Spleen (tissue), 7 donors: ENCODE data around the gene SCN10A.

Experiments used
- POLR2AphosphoS5 ChIP-seq, 3 donors: sonication (generic); formaldehyde crosslinking; IDR thresholded peaks; one replicate each; pipeline ENCODE4 v1.5.1; 2017; ENCODE audit warnings: antibody characterized with exemption in 3 of 3
- TF ChIP-seq, protein P1 (sequence below), 11 experiments: fragments of 200-600 bp in 7 of 11; fragments of 450-650 bp in 4 of 11; sonication (generic) in 4 of 11; IDR thresholded peaks in 8 of 11; conservative IDR thresholded peaks in 3 of 11; 1 replicate in 7 of 11; 2 replicates in 4 of 11; pipeline versions ENCODE4 v1.4.0 to v1.8.0; 2016 to 2021; ENCODE audit warnings: antibody characterized with exemption in 11 of 11, inconsistent platforms in 4 of 11, mild to moderate bottlenecking in 1 of 11
- donor health status: DM: no; HTN: no; CAD: no; lungs with moderate emphysema.
- donor health status: DM: no; HTN: no; CAD: no.
- donor health status: DM: no; HTN: no; CAD: no.

DNA sequence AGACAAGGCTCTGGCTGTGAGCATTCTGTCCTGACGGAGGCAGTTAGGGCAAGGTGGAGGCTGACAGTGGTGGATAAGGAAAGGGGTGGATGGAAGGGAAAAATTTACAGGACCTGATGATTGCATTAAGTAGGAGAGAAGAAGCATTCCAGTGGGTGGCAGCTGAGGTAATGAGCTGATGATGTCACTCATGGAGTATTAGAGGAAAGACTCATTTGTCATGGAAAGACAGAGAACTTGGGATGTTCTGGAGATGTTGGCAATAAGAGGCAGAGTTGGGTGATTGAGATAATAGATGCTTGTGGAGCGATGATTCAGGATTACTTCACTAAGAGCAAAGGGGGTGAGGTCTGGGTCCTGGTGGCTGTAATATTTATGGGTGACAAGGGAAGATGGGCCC, 102.9 kb downstream of the SCN10A start:
- no peak for TF ChIP-seq POLR2AphosphoS5 (IDR thresholded peaks at IDR 0.05)
- TF ChIP-seq, protein P1, sequence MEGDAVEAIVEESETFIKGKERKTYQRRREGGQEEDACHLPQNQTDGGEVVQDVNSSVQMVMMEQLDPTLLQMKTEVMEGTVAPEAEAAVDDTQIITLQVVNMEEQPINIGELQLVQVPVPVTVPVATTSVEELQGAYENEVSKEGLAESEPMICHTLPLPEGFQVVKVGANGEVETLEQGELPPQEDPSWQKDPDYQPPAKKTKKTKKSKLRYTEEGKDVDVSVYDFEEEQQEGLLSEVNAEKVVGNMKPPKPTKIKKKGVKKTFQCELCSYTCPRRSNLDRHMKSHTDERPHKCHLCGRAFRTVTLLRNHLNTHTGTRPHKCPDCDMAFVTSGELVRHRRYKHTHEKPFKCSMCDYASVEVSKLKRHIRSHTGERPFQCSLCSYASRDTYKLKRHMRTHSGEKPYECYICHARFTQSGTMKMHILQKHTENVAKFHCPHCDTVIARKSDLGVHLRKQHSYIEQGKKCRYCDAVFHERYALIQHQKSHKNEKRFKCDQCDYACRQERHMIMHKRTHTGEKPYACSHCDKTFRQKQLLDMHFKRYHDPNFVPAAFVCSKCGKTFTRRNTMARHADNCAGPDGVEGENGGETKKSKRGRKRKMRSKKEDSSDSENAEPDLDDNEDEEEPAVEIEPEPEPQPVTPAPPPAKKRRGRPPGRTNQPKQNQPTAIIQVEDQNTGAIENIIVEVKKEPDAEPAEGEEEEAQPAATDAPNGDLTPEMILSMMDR (IDR thresholded peaks at IDR 0.05 in 8 of 11, conservative IDR thresholded peaks at IDR 0.05 in 3 of 11) = no peak
